GM19463 (cell line): ENCODE data around the gene OR51V1.
"Not testable (repeated sequence)": the region's sequence is repeated elsewhere in the genome, so short reads cannot be mapped to it uniquely, and the experiment has no call there.

Experiments
- ATAC-seq: cut with Tn5 transposase; IDR thresholded peaks from one replicate; pipeline ENCODE4 v1.9.1; 2021; ENCODE audit warnings: mild to moderate bottlenecking, moderate library complexity; ENCODE audit not compliant: unreplicated experiment

Gene OR51V1

GRCh38 chr11:5174934-5175333 is 25.5 kb downstream of the OR51V1 start:
- ATAC-seq, result no peak

GRCh38 chr11:5171856-5172255 is 28.6 kb downstream of the OR51V1 start:
- ATAC-seq, result no peak

- ATAC-seq, result not testable (repeated sequence)
Observed at GRCh38 chr11:5165898-5166297, 34.6 kb downstream of the OR51V1 start.

- ATAC-seq, result not testable (repeated sequence)
Observed at GRCh38 chr11:5164807-5165206, 35.7 kb downstream of the OR51V1 start.

GRCh38 chr11:5161045-5161444 is 39.4 kb downstream of the OR51V1 start:
- not testable (repeated sequence) for ATAC-seq

GRCh38 chr11:5160217-5160616 is 40.3 kb downstream of the OR51V1 start:
- not testable (repeated sequence) for ATAC-seq

- no peak for ATAC-seq
Observed at GRCh38 chr11:5159806-5160205, 40.7 kb downstream of the OR51V1 start.

GRCh38 chr11:5154657-5155056 is 45.8 kb downstream of the OR51V1 start, which contains the start of gene OR52A1:
Gene OR52A1, minus strand, starts transcription at chr11:5154757. Its CDS starts 2,388 bp downstream, at chr11:5152369.
- no peak for ATAC-seq

GRCh38 chr11:5153574-5154431 is 46.7 kb downstream of the OR51V1 start:
- ATAC-seq, result no peak

GRCh38 chr11:5151713-5152153 is 48.7 kb downstream of the OR51V1 start:
- no peak for ATAC-seq
